GM19025 (cell line): Measurements from ENCODE around the gene KCTD13.
A peak's percentile ranks its signal among the peaks of the same experiment; 100 is the strongest.
"Not testable (repeated sequence)": the region's sequence is repeated elsewhere in the genome, so short reads cannot be mapped to it uniquely, and the experiment has no call there.

Experiments used
- ATAC-seq: cut with Tn5 transposase; IDR thresholded peaks from one replicate; pipeline ENCODE4 v1.9.1; 2021; ENCODE audit warnings: mild to moderate bottlenecking, low read depth, moderate library complexity; ENCODE audit not compliant: unreplicated experiment

KCTD13 gene

GRCh38 chr16:29925781-29926710, at the start of gene KCTD13:
Gene KCTD13, minus strand, starts transcription at chr16:29926226. Its CDS starts 193 bp downstream, at chr16:29926033.
- ATAC-seq, result peak; percentile 82

- no peak for ATAC-seq
Measured at GRCh38 chr16:29975134-29975538, 49.1 kb upstream of the KCTD13 start.

- no peak for ATAC-seq
Measured at GRCh38 chr16:29974291-29975133, 48.5 kb upstream of the KCTD13 start.

- ATAC-seq, result peak; percentile 92
Measured at GRCh38 chr16:29973384-29974246, 47.6 kb upstream of the KCTD13 start, which contains the start of gene TAOK2. Gene TAOK2, plus strand, starts transcription at chr16:29973868. Its CDS starts 3,905 bp downstream, at chr16:29977773.

- no peak for ATAC-seq
Measured at GRCh38 chr16:29972992-29973383, 47.0 kb upstream of the KCTD13 start.

GRCh38 chr16:29972500-29972899, 46.5 kb upstream of the KCTD13 start:
- ATAC-seq, result no peak

- no peak for ATAC-seq
Measured at GRCh38 chr16:29971304-29971703, 45.3 kb upstream of the KCTD13 start.

GRCh38 chr16:29968205-29968604, 42.2 kb upstream of the KCTD13 start:
- no peak for ATAC-seq

GRCh38 chr16:29963021-29963743, 37.2 kb upstream of the KCTD13 start:
- no peak for ATAC-seq

GRCh38 chr16:29962344-29962994, 36.4 kb upstream of the KCTD13 start:
- ATAC-seq, result no peak

GRCh38 chr16:29961479-29962343, 35.7 kb upstream of the KCTD13 start, which contains the start of gene TMEM219:
Gene TMEM219, plus strand, starts transcription at chr16:29962079. Its CDS starts 1,065 bp downstream, at chr16:29963144.
- ATAC-seq, result peak; percentile 95

- ATAC-seq, result no peak
Measured at GRCh38 chr16:29961127-29961478, 35.1 kb upstream of the KCTD13 start.

- ATAC-seq, result not testable (repeated sequence)
Measured at GRCh38 chr16:29959821-29960220, 33.8 kb upstream of the KCTD13 start.

GRCh38 chr16:29959293-29959692, 33.3 kb upstream of the KCTD13 start:
- no peak for ATAC-seq

- ATAC-seq, result no peak
Measured at GRCh38 chr16:29958756-29959155, 32.7 kb upstream of the KCTD13 start.

- ATAC-seq, result no peak
Measured at GRCh38 chr16:29951625-29952365, 25.8 kb upstream of the KCTD13 start.

GRCh38 chr16:29950806-29951461, 24.9 kb upstream of the KCTD13 start:
- no peak for ATAC-seq
